Vagina (tissue), 2 donors: ENCODE measurements around the gene PTS. TPM values are rescaled to one million over a fixed set of nuclear protein-coding genes. Genes with fewer than 3 reads are reported as not detected.
A peak's percentile ranks its signal among the peaks of the same experiment; 100 is the strongest.

Source experiments
- DNase-seq, 2 donors: peaks; one replicate each; pipeline ENCODE4 v3.0.0-alpha.2; 2017; ENCODE audit errors: extremely low spot score in 2 of 2
- H3K27ac ChIP-seq: fragments of 200-600 bp; sonication (generic); one replicate; pipeline ENCODE4 v1.5.1; 2019
- H3K27me3 ChIP-seq: fragments of 200-600 bp; sonication (generic); one replicate; pipeline ENCODE4 v1.5.1; 2019
- H3K36me3 ChIP-seq, 2 donors: fragments of 200-600 bp; sonication (generic); one replicate each; pipeline ENCODE4 v1.5.1; 2017 to 2019
- H3K4me1 ChIP-seq: fragments of 200-600 bp; sonication (generic); one replicate; pipeline ENCODE4 v1.5.1; 2019
- H3K4me3 ChIP-seq, 2 donors: fragments of 200-600 bp; sonication (generic); 1 replicate in 1 of 2; 2 replicates in 1 of 2; pipeline ENCODE4 v1.5.1; 2016 to 2019
- H3K9me3 ChIP-seq: fragments of 200-600 bp; sonication (generic); one replicate; pipeline ENCODE4 v1.5.1; 2019
- POLR2A ChIP-seq, 2 donors: fragments of 450-650 bp; IDR thresholded peaks; one replicate each; pipeline ENCODE4 v1.6.1; 2017; ENCODE audit warnings: antibody characterized with exemption in 2 of 2, mild to moderate bottlenecking in 2 of 2, moderate library complexity in 2 of 2
- POLR2AphosphoS5 ChIP-seq, 2 donors: sonication (generic); formaldehyde crosslinking; IDR thresholded peaks; one replicate each; pipeline ENCODE4 v1.9.0; 2017; ENCODE audit warnings: antibody characterized with exemption in 2 of 2, mild to moderate bottlenecking in 2 of 2, low read depth in 1 of 2; ENCODE audit not compliant: insufficient read depth in 1 of 2
- intact Hi-C: fragments of 100-400 bp; cut with DNase I; formaldehyde crosslinking; loops from one replicate; pipeline ENCODE4 v1.15.1; 2023
- total RNA-seq: library from RNA; depleted of rRNA; stranded (reverse); fragments of >200 nt; gene quantifications from one replicate; pipeline ENCODE4 v1.2.3, GENCODE V29; 2016
- TF ChIP-seq, protein P1 (sequence below), 3 experiments: fragments of 450-650 bp in 2 of 3; fragments of 200-600 bp in 1 of 3; sonication (generic) in 1 of 3; IDR thresholded peaks; one replicate each; pipeline ENCODE4 v1.5.1; 2017 to 2019; ENCODE audit warnings: antibody characterized with exemption in 3 of 3, mild to moderate bottlenecking in 2 of 3, moderate library complexity in 2 of 3

PTS gene
- total RNA-seq, 1 donor from 2014 or later = 26.3 TPM

DNA sequence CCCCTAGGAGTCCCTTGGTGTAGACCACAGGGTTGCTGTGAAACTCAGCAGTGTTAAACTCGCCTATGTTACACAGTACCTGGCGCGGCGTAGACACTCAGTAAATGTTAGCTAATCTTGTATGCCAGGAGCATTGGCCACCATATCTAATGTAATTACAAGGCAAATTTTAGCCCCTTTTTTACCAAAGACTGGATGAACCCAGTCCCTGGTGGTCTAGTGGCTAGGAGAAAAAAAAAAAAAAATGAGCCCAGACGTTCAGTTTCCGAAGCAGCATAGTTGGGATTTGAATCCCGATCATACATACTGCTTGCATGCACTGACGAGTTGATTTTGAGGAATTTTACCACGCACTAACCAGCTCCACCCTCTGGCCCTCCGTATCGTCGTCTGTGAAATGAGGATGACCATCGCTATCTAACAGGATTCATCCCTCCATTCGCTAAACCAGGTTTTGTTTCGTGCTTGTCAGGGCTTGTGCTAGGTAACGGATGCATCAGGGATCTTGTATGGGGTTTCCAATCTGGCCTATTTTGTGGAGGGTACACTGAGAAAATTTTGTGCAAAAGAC, 688 bp downstream of the PTS start:
- TF ChIP-seq, protein P1, sequence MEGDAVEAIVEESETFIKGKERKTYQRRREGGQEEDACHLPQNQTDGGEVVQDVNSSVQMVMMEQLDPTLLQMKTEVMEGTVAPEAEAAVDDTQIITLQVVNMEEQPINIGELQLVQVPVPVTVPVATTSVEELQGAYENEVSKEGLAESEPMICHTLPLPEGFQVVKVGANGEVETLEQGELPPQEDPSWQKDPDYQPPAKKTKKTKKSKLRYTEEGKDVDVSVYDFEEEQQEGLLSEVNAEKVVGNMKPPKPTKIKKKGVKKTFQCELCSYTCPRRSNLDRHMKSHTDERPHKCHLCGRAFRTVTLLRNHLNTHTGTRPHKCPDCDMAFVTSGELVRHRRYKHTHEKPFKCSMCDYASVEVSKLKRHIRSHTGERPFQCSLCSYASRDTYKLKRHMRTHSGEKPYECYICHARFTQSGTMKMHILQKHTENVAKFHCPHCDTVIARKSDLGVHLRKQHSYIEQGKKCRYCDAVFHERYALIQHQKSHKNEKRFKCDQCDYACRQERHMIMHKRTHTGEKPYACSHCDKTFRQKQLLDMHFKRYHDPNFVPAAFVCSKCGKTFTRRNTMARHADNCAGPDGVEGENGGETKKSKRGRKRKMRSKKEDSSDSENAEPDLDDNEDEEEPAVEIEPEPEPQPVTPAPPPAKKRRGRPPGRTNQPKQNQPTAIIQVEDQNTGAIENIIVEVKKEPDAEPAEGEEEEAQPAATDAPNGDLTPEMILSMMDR (IDR thresholded peaks at IDR 0.05) = no peak
- TF ChIP-seq POLR2AphosphoS5 (IDR thresholded peaks at IDR 0.05; ENCODE audit: insufficient read depth in 1 of 2, low read depth in 1 of 2) (no peak), POLR2A (IDR thresholded peaks at IDR 0.05) (no peak)
- H3K4me1 ChIP-seq = peaks cover 27% of the 10 kb centered on the region
- no peak for DNase-seq
- peaks cover 0 to 25% of the 10 kb centered on the region in 2 donors for H3K36me3 ChIP-seq
- intact Hi-C loops = no loop called here
- no peaks in the 10 kb centered on the region for H3K27me3 ChIP-seq
- no peaks in the 10 kb centered on the region for H3K9me3 ChIP-seq
- H3K4me3 ChIP-seq = peak overlapping the region; percentile 65 to 69
- peak overlapping the region; percentile 99 for H3K27ac ChIP-seq

DNA sequence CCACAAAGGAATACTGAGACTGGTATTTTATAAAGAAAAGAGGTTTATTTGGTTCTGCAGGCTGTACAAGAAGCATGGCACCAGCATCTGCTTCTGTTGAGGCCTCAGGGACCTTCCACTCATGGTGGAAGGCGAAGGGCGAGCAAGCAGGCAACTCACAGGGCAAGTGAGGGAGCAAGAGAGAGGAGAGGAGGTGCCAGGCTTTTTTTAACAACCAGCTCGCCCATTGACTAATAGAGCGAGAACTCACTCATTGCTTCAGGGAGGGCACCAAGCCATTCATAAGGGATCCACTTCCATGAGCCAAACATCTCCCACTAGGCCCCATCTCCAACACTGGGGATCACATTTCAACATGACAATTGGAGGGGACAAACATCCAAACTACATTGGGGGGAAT, 1.2 kb downstream of the PTS start:
- H3K36me3 ChIP-seq = peaks cover 0 to 25% of the 10 kb centered on the region in 2 donors
- H3K4me1 ChIP-seq = peaks cover 22% of the 10 kb centered on the region
- peak overlapping the region; percentile 65 to 69 for H3K4me3 ChIP-seq
- DNase-seq = peak in 1 of 2 donors; percentile 85
- TF ChIP-seq, protein P1 (IDR thresholded peaks at IDR 0.05) = no peak
- no peak for TF ChIP-seq POLR2A (IDR thresholded peaks at IDR 0.05)
- no peak for TF ChIP-seq POLR2AphosphoS5 (IDR thresholded peaks at IDR 0.05; ENCODE audit: insufficient read depth in 1 of 2, low read depth in 1 of 2)
- intact Hi-C loops = no loop called here
- no peaks in the 10 kb centered on the region for H3K9me3 ChIP-seq
- H3K27me3 ChIP-seq = no peaks in the 10 kb centered on the region
- peak overlapping the region; percentile 99 for H3K27ac ChIP-seq

DNA sequence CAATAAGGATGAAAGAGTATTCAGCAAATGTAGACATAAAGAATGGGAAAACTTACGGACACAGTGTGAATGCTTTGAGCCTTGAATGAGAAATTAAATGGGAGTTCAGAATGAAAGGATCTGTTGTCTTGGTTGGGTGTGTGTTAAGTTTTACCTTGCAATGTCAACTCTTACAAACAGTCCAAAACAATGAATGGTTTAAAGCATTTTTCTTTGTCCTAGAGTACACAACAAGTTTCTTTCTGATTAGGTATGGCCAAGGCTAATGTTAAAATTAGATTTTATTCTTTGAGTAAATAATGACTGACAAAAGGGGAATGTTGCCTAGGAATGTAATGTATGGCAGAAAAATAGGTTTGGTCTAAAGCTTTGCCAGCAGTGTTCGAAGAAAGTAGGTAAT, 2.5 kb downstream of the PTS start:
- no peak for DNase-seq
- H3K36me3 ChIP-seq = peaks cover 0 to 25% of the 10 kb centered on the region in 2 donors
- H3K4me3 ChIP-seq = no peak overlapping the region
- TF ChIP-seq POLR2A (IDR thresholded peaks at IDR 0.05) (no peak), POLR2AphosphoS5 (IDR thresholded peaks at IDR 0.05; ENCODE audit: insufficient read depth in 1 of 2, low read depth in 1 of 2) (no peak)
- TF ChIP-seq, protein P1 (IDR thresholded peaks at IDR 0.05) = no peak
- no peaks in the 10 kb centered on the region for H3K9me3 ChIP-seq
- peaks cover 21% of the 10 kb centered on the region for H3K4me1 ChIP-seq
- H3K27ac ChIP-seq = no peak overlapping the region
- H3K27me3 ChIP-seq = no peaks in the 10 kb centered on the region
- intact Hi-C loops = no loop called here

DNA sequence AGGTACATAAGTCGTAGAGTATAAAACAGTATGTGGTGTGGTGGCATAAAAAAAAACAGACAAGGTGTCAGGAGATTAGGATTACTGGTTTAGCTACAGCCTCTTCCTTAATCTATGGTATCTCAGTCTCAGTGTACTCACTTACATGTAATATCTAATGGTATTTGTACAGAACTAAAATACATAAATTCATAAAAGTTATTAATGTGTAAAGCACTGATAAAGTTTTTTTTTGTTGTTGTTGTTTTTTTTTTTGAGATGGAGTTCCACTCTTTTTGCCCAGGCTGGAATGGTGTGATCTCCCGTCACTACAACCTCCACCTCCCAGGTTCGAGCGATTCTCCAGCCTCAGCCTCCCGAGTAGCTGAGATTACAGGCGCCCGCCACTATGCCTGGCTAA, 2.9 kb downstream of the PTS start:
- no peaks in the 10 kb centered on the region for H3K27me3 ChIP-seq
- TF ChIP-seq POLR2A (IDR thresholded peaks at IDR 0.05) (no peak), POLR2AphosphoS5 (IDR thresholded peaks at IDR 0.05; ENCODE audit: insufficient read depth in 1 of 2, low read depth in 1 of 2) (no peak)
- TF ChIP-seq, protein P1 (IDR thresholded peaks at IDR 0.05) = no peak
- peaks cover 21% of the 10 kb centered on the region for H3K4me1 ChIP-seq
- intact Hi-C loops = no loop called here
- no peak for DNase-seq
- no peaks in the 10 kb centered on the region for H3K9me3 ChIP-seq
- peaks cover 0 to 25% of the 10 kb centered on the region in 2 donors for H3K36me3 ChIP-seq
- H3K27ac ChIP-seq = no peak overlapping the region
- H3K4me3 ChIP-seq = no peak overlapping the region

DNA sequence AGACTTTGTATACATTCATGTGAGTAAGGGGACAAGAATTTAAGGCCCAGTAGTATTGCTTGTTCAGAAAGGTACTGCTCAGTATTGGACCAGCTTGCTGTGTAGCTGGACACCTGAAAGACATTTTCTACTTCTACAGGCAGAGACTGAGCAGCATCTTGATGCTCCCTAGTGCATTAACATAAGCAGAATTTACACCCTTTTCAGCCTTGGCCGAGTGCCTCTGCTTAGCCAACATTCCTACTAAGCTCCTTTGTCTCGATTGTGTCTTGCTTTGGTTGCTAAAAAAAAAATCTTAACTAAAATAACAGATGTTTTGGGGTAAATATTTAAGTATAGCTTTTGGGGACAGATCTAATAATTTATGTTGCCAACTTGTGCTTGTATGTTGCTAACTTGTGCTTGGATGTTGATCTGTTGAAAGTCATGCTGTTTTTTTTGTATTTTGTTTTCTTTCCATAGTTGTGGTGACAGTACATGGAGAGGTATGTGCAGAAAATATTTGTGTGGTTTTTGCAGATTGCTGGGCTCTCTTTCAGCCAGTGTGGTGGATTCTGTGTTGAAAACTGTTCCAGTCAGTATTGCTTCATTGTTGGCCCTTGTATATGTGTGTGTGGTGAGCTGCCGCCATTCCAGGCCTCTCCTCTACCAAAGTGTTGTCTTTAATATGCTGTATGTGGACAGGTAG, 3.7 kb downstream of the PTS start:
- no peaks in the 10 kb centered on the region for H3K27me3 ChIP-seq
- no peak overlapping the region for H3K4me3 ChIP-seq
- TF ChIP-seq, protein P1 (IDR thresholded peaks at IDR 0.05) = no peak
- TF ChIP-seq POLR2A (IDR thresholded peaks at IDR 0.05) (no peak), POLR2AphosphoS5 (IDR thresholded peaks at IDR 0.05; ENCODE audit: insufficient read depth in 1 of 2, low read depth in 1 of 2) (no peak)
- H3K4me1 ChIP-seq = peaks cover 21% of the 10 kb centered on the region
- H3K9me3 ChIP-seq = no peaks in the 10 kb centered on the region
- peak in 1 of 2 donors; percentile 25 for DNase-seq
- intact Hi-C loops = no loop called here
- peaks cover 0 to 25% of the 10 kb centered on the region in 2 donors for H3K36me3 ChIP-seq
- no peak overlapping the region for H3K27ac ChIP-seq
